Stimulated activated CD4-positive, alpha-beta T cell treated with anti-CD3 and anti-CD28 coated beads, Interleukin-2, amount 100 ng/mL, for 4 hours (primary cell): ENCODE data around the gene NFYC.

Source experiments
- DNase-seq: peaks from one replicate; pipeline ENCODE4 v3.0.0-alpha.2; 2020; ENCODE audit warnings: low read depth

The NFYC gene

DNA sequence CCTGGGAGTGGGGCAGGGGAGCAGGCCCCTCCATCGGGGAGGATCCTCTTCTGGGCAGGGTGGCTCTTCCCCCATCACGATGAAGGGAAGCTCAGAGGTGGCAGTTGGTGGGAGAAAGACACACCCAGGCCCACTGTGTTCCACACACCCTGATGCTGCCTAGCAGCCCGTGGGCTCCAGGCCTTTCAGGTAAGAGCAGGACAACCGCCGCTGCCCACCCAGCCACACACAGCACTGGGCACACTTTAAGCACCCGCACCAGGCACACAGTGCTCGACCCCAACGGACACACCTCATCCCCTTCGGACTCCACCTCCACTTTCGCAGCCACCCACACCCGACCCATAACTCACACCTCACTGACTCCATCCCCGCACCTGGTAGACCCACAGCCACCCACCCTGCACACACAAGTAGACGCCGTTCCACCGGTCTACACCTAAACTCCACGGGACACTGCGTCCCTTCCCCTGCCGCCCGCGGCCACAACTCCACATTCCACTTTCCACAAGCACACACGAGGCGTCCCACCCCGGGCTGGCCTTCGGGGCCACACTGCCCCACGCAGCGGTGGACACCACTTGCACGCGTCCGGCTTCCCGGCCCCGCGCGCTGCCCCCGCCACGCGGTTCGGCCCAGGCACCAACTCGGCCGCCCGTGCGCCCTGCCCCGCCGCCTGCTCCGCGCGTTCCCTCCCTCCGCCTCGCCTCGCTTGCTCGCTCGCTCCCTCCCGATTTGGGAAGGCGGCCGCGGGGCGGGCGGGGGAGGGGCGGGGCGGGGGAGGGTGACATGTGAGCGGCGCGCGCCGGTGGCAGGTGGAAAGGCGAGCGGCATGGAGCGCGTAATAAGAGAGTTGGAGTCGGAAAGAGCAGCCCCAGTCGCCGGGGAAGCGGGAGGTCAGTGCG lies 91.7 kb downstream of the NFYC start, which contains the start of gene KCNQ4:
KCNQ4 (plus strand) TSS at position 787 of the 905 bp plus-strand sequence. CDS start 307 bp downstream, outside the sequence.
- peak; percentile 34 for DNase-seq

DNA sequence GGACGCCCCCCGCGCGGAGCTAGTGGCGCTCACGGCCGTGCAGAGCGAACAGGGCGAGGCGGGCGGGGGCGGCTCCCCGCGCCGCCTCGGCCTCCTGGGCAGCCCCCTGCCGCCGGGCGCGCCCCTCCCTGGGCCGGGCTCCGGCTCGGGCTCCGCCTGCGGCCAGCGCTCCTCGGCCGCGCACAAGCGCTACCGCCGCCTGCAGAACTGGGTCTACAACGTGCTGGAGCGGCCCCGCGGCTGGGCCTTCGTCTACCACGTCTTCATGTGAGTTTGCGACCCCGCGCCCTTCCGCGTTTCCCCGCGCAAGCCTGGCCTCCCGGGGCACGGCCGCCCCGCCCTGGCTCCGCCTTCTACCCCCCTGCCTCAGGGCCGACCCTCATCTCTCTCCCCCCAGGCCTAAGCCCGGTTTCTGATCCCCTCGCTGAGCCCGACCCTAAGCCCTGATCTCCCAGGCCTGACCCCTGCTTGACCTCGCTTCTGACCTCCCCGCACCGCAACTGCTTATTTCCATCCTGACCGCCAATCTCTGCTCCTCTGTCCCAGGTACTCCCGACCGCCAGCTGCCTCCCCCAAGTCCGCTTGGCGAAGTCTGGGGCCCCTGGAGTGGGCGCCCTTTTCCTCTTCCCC lies 92.8 kb downstream of the NFYC start:
- no peak for DNase-seq

DNA sequence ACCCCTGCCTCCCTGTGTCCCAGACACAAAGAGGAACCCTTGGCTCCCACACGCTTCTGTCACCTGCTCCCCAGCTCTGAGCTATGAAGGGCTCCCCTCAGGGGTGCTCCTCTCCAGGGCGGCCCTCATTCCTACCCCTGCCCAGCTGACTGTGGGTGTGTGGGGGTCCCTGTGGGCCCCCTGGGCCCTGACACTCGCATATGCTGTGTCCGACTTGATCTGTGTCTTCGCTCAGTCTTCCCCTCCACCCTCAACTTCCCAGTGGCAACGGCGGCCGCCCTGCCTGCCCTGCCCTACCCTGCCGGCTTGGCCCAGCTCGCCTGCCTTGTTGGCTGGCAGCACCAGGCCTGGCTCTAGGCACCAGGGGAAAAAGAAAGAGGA lies 93.3 kb downstream of the NFYC start:
- no peak for DNase-seq

DNA sequence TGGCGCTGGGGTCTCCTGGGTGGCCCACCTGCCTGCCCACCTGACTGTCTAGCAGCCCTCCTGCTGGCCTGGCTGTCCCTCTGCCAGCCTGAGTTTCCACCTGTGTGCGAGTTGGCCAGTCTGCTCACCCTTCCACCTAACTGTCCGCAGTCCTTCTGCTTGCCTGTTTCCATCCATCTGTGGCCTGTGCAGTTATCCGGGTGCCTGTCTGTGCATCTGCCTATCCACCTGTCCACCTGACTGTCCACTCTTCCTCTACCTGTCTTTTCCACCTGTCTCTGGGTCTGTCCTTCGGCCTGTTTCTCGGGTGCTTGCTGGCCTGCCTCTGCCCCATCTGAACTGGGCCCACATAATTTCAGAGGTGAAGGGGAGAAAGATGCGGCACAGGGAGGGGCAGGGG lies 93.9 kb downstream of the NFYC start:
- no peak for DNase-seq

DNA sequence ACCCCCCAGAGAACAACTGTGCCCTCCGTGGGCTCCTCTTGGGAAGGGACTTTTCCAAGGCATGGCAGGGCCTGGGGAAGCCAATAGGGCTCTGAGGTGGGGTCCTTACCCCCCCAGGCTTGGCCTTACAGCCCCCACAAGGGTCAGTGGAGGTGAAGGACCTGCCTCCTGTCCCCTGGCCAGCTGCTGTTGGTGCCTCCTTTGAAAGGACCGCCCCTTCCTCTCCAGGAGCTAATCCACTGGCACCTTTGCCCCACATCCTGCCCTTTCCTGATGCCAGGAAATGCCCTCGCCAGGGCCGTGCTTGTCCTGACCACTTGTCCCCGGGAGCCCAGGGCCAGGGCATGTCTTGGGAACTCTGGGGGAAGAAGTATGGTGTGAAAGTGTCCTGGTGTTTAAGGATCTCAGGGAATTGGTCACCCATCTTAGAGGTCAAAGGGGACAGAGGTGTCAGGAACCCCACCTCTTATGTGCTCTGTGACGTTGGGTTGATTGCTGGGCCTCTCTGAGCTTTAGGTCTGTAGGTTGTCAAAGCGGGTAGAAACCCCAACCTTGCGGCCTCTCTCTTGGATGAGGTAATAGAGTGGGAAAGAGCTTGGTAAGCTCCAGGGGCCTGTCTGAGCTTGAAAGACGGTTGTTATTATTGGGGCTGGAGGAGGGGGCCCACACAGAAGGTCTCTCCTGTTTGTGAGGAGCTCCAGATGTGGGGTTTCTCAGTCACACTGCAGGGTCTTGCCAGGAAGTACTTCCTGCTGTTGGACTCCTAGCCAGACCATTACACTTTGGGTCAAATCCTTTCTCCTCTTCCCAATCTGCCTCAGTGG lies 94.9 kb downstream of the NFYC start:
- no peak for DNase-seq

DNA sequence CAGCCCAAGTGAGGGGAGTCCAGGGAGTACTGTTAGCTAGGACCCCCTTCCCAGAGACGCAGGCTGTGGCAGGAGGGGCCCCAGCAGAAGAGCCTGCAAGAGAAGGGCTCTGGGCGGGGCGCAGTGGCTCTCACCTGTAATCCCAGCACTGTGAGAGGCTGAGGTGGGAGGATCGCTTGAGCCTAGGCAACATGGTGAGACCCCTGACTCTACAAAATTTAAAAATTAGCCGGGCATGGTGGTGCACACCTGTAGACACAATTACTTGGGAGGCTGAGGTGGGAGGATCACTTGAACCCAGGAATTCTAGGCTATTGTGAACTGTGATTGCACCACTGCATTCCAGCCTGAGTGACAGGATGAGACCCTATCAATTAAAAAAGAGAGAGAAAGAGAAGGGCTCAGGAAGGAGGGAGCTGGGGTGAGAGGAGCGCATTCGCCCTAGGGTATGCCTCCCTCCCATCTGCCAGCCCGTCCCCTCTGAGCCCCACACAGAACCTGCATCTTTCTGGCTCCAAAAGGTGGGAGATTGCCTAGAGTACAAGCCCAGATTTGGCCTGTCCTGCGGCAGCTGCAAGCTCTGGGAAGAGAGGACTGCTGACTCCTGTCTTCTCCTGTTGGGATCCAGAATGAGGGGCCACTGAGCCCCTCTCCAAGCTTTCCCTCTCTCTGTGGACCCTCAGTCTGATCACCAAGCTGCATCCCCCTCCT lies 95.6 kb downstream of the NFYC start:
- DNase-seq, result no peak

DNA sequence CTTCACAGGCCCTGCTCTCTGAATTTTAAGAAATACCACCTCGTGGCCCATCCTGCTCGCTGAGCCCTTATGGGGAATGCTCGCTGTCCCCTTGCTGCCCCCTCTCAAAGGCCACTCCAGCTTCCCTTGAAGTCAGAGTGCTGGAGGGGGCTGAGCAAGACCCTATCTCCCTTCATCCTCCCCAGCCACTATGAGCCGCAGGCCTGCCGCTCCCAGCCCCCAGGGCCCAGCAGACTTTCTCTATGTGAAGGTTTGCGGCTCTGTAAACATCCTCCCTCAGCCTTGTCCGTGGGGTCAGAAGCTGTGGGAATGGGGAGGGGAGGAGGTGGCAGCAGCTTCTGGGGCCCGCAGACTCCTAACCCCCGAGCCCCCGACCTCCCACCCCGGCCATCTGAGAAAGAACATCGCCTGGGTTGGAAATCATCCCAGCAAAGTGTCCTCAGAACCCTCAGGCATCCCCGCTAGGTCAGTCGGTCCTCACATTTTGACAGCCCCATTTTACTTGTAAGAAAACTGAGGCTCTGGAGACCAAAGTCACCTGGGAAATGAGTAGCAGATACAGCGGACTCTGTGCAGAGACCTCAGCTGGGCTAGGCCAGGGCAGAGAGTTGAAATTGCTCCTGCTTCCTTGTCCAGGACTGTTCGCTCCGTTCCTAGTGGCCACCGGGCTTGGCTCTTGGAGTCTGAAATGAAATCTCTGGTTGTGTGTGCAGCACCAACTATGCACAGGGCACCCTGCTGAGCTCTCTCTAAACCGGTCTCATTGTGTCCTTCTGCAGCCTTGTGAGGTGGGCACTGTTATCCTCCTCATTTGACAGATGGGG lies 96.4 kb downstream of the NFYC start:
- no peak for DNase-seq

DNA sequence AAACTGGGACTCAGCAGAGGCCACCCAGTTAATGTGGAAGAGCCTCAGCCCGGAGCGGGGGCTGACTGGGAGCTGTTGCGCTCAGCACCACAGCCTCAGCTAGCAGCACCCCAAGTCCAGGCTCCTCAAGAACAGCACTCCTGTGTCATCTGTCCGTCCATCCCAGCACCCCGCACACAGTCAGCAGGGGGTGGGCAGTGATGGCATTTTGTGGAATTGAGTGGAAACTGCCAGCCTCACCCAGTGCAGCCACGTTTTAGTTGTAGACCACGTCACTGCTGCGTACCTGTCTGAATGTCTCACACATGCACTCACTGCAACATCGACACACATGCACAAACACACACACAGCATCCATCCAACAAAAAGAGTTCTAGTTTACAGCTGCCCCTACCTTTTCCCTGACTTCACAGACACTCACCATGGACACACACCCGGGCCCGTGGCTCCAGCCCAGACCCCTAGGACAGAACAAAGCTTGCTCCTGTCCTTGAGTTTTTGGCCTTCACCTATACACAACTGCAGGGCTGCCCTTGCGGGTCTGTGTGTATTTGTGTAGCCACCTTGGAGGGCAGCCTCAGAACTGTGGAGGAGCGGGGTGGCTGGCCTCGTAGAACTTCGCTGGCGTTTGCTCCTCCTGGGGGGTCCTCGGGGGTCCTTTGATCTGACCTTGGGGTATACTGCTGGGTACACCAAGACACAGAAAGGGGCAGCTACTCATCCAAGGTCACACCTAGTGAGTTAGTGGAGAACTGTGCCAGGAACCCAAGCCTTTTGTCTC lies 97.2 kb downstream of the NFYC start:
- DNase-seq, result no peak

DNA sequence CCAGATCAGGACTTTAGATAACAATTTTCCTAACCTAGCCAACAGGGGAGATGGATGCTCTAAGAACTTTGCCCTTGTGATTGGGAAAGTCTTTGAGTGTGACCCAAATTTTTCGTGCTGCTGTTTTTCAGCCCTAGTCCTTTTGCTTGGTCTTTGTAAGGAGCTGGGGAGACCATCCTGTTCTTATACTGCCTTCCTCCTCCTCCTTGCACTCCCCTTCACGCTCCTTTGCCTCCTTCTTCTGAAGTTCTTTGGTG lies 97.8 kb downstream of the NFYC start:
- no peak for DNase-seq

DNA sequence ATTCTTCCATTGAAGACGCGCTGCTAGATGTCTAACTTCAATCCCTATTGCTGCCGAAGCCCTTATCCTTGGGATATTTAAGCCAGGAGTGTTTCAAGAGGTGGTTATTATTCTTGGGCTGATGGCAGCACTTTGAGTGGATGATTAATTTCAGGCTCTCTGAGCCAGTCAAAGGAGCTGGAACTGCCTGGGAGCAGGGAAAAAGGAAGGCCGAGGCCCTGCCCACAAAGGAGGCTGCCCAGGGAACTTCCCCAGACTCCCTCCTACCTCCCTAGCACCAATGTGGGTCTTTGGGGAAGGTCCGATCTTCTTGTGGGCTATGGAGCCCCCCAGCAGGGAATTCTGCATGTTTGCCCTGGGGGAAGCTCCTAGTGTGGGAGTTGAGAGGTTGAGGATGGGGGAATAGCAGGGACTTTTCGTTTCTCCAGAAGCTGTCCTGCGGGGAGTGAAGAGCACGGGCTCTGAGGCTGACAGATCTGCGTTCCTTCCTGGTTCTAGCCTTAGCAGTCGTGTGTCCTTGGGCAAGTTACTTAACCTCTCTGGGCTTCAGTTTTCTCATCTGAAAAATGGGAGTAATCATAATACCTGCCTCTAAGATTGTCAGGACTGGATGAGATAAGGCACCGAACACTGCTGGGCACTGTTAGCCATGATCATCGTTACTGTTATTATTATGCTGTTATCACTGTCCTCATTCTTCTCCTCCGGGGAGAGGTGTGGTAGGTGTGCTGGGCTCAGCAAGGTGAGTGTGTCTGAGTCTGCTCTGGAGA lies 98.3 kb downstream of the NFYC start:
- no peak for DNase-seq

DNA sequence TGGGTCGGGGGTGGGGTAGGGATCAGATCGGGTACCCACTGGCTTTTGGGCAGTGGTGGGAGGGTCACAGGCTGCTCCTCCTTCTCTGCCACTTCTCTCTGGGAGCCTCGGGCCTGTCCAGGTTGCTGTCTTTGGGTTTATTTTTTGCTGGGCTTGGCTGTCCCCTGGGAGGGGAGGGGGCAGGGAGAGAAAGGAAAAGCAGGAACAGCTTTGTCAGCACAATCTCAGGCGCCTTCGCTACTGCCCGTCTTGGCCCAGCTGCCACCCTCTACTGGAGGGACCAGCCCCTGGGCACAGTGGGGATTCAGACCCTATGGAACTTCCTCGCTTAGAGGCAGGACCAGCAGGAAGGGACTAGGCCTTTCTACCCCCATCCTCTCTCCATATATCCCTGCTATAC lies 100.5 kb downstream of the NFYC start:
- no peak for DNase-seq

DNA sequence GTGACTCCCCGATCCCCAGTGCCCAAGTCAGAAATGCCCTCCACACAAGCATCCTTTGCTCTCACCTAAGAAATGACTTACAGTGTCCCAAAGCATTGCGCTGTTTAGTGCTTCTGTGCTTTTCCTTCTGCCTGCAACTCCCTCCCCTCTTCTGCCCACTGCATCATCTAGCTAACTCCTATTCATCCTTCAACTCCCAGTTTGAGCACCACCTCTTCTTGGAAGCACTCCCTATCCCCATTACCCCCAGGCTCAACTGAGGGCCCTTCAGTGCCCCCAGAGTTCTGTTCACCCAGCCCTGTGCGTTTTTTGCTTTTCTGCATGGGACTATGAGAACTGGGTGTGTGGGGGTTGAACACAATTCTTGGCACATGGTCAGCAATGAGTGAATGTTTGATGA lies 102.1 kb downstream of the NFYC start:
- DNase-seq, result no peak

DNA sequence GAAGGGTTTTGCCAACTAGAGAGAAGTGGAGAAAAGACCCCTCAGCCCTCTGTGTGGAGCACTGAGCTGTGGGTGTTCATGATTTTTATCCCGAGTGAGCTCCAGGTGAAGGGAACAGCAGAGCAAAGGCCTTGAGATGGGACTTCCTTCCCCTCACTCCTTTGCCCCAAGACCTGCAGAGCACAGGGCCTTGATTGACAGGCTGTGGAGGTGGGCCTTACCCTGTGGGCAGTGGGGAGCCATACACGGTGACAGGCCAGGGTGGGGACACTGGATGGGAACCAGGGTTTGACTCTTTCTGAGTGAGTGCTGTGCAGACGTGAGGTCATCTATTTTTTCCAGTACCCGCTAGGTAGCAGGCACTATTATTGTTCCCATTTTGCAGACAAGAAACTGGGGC lies 102.5 kb downstream of the NFYC start:
- DNase-seq, result no peak

DNA sequence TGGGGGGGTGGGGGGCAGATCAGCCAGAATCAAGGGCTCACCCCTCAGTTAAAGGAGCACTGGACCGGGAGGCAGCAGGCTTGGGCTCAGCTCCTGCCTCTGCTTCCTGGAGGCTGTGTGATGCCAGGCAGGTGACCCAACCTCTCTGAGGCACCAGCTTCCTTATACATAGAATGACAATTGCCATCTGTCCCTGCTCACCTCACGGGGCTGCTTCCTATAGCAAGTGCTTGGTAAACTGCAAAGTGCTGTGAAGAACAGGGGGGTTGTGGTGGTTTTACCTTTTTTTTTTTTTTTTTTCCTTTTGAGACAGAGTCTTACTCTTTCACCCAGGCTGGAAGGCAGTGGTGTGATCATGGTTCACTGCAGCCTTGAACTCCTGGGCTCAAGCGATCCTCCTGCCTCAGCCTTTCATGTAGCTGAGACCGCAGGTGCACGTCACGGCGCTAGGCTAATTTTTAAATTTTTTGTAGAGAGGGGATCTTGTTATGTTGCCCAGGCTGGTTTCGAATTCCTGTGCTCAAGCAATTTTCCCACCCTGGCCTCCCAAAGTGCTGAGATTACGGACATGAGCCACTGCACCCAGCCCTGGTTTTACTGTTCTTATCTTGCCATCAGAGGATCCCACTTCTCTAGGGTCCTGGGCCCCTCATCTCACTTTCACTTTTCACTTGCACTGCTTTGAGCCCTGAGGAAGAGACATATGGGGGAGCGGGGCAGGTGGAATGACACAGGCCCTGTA lies 103.6 kb downstream of the NFYC start:
- DNase-seq, result no peak

DNA sequence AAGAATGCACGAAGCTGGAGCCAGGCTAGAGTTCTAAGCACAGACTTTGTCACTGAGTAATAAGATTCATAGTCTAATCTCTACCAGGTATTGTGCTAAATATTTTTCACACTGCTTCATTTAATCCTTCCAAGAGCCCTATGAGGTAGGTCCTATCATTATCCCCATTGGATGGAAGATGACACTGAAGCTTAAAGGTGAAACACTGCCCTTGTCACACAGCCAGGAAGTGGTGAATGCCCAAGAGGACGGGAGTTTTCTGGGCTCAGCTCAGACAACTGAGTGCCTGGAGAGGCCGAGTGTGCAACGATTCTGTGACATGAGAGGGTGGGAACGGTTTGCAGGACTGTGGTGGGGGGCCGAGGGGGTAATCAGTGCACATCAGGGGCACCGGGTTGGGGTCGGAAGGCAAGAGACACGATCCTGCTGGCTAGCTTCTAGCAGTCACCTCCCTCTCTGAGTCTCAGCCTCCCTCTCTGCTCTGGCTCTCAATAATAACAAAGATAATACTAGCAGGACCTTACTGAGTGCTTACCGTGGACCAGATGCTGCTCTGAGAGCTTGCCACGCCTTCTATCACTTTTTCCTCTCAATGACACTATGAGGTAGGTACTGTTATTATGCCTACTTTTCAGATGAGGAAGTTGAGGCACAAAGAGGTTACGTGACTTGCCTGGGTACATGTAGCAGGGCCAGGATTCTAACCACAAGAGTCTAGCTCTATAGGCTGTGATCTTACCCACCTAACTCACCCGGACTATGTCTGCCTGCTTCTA lies 104.5 kb downstream of the NFYC start:
- DNase-seq, result no peak

DNA sequence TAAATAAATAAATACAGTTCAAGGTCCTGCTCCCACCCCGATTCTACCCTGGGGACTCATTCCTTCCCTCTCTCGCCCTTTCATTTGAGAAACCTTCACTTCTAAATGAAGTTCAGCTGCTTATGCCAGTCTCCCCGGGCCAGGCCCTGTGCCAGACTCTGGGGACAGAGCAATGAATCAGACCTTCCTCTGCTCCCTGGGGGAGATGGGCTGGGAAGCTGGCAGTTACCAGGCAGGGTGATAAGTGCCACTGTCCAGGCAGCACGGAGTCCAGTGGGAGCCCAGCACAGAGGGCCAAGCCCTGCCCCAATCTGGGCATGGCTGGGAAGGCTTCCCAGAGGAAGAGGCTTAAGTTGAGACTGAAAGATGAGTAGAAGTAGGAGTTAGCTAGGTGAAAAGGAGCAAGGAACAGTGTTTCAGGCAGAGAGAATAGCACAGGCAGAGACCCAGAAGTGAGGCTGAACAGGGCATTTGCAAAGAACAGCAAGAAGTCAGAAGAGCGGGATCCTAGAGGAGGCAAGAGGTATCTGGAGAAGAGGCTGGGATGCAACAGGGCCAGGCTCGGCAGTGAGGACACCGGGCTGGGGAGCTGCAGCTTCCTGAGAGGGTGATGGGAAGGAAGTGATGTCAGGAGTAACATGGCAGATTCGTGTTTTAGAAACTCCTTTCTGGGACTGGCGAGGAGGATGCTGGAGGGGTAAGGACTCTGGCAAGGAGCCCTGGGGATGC lies 105.6 kb downstream of the NFYC start:
- no peak for DNase-seq

DNA sequence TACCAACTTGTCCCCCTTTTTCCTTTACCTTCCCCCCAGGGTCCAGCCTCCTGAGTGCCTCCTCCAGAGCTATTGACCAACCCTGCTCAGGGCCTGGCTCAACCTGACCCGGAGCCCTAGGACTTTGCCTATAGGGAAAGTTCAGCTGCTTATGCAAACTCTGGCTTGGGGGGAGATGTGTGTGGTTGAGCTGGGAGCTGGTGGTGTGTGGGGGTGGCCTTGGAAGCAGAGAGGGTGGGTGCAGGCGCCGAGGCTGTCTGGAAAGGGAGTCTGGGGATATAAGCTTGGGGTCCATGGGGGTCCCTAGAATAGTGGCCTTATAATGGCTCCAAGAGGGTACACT lies 106.1 kb downstream of the NFYC start:
- DNase-seq, result no peak
